ENCODE measurements around the gene LDLRAP1.

LDLRAP1 gene

GRCh38 chr1:25557543-25557942 is 14.1 kb downstream of the LDLRAP1 start:
- H3K9me3 Mint-ChIP-seq = no peaks in the 10 kb centered on the region
- no peak overlapping the region for H3K4me3 Mint-ChIP-seq
- H3K27me3 Mint-ChIP-seq = no peaks in the 10 kb centered on the region
- no peak overlapping the region for H3K27ac Mint-ChIP-seq
- H3K4me1 Mint-ChIP-seq = peaks cover 32 to 68% of the 10 kb centered on the region in 2 donors
- H3K36me3 Mint-ChIP-seq = peaks cover 10 to 14% of the 10 kb centered on the region in 2 donors
- no peak for DNase-seq
- ATAC-seq (replicated peaks) = no peak

GRCh38 chr1:25559031-25559430 is 15.6 kb downstream of the LDLRAP1 start:
- H3K9me3 Mint-ChIP-seq = no peaks in the 10 kb centered on the region
- ATAC-seq (replicated peaks) (no peak), DNase-seq (no peak)
- H3K27ac Mint-ChIP-seq = no peak overlapping the region
- peaks cover 34 to 75% of the 10 kb centered on the region in 2 donors for H3K4me1 Mint-ChIP-seq
- no peak overlapping the region for H3K4me3 Mint-ChIP-seq
- peaks cover 10 to 14% of the 10 kb centered on the region in 2 donors for H3K36me3 Mint-ChIP-seq
- H3K27me3 Mint-ChIP-seq = no peaks in the 10 kb centered on the region

- no peak for ATAC-seq (replicated peaks)
- no peak for DNase-seq
- peaks cover 34 to 74% of the 10 kb centered on the region in 2 donors for H3K4me1 Mint-ChIP-seq
- peaks cover 8 to 9% of the 10 kb centered on the region in 2 donors for H3K36me3 Mint-ChIP-seq
- H3K27me3 Mint-ChIP-seq = no peaks in the 10 kb centered on the region
- no peak overlapping the region for H3K4me3 Mint-ChIP-seq
- H3K9me3 Mint-ChIP-seq = no peaks in the 10 kb centered on the region
- H3K27ac Mint-ChIP-seq = no peak overlapping the region
These were observed 16.6 kb downstream of the LDLRAP1 start for GRCh38 chr1:25560001-25560400.

GRCh38 chr1:25560788-25561187 is 17.4 kb downstream of the LDLRAP1 start:
- DNase-seq = no peak
- H3K4me1 Mint-ChIP-seq = peaks cover 32 to 74% of the 10 kb centered on the region in 2 donors
- no peak for ATAC-seq (replicated peaks)
- peaks cover 5 to 6% of the 10 kb centered on the region in 2 donors for H3K36me3 Mint-ChIP-seq
- H3K9me3 Mint-ChIP-seq = no peaks in the 10 kb centered on the region
- no peak overlapping the region for H3K4me3 Mint-ChIP-seq
- no peak overlapping the region for H3K27ac Mint-ChIP-seq
- no peaks in the 10 kb centered on the region for H3K27me3 Mint-ChIP-seq

- peaks cover 28 to 73% of the 10 kb centered on the region in 2 donors for H3K4me1 Mint-ChIP-seq
- H3K4me3 Mint-ChIP-seq = no peak overlapping the region
- H3K9me3 Mint-ChIP-seq = no peaks in the 10 kb centered on the region
- DNase-seq (no peak), ATAC-seq (replicated peaks) (no peak)
- H3K36me3 Mint-ChIP-seq = peaks cover 3 to 6% of the 10 kb centered on the region in 2 donors
- no peaks in the 10 kb centered on the region for H3K27me3 Mint-ChIP-seq
- H3K27ac Mint-ChIP-seq = peak overlapping the region; percentile 39
These were observed 18.2 kb downstream of the LDLRAP1 start for GRCh38 chr1:25561421-25562100.

- DNase-seq = peak; percentile 45
- no peak overlapping the region for H3K4me3 Mint-ChIP-seq
- no peaks in the 10 kb centered on the region for H3K27me3 Mint-ChIP-seq
- H3K4me1 Mint-ChIP-seq = peaks cover 28 to 73% of the 10 kb centered on the region in 2 donors
- peak; percentile 92 to 96 for ATAC-seq (replicated peaks)
- H3K27ac Mint-ChIP-seq = peak overlapping the region; percentile 11
- H3K36me3 Mint-ChIP-seq = peaks cover 3 to 7% of the 10 kb centered on the region in 2 donors
- no peaks in the 10 kb centered on the region for H3K9me3 Mint-ChIP-seq
These were observed 18.9 kb downstream of the LDLRAP1 start for GRCh38 chr1:25562101-25562927.

- no peak for ATAC-seq (replicated peaks)
- Mint-ChIP-seq H3K4me1 (peaks cover 28 to 71% of the 10 kb centered on the region in 2 donors), H3K9me3 (no peaks in the 10 kb centered on the region), H3K4me3 (no peak overlapping the region), H3K27me3 (no peaks in the 10 kb centered on the region), H3K36me3 (peaks cover 3 to 10% of the 10 kb centered on the region in 2 donors), H3K27ac (no peak overlapping the region)
- DNase-seq = no peak
These were observed 19.5 kb downstream of the LDLRAP1 start for GRCh38 chr1:25562928-25563283.

GRCh38 chr1:25563330-25564215 is 20.2 kb downstream of the LDLRAP1 start:
- H3K9me3 Mint-ChIP-seq = no peaks in the 10 kb centered on the region
- peaks cover 3 to 10% of the 10 kb centered on the region in 2 donors for H3K36me3 Mint-ChIP-seq
- H3K27ac Mint-ChIP-seq = no peak overlapping the region
- H3K27me3 Mint-ChIP-seq = no peaks in the 10 kb centered on the region
- H3K4me1 Mint-ChIP-seq = peaks cover 28 to 65% of the 10 kb centered on the region in 2 donors
- no peak for ATAC-seq (replicated peaks)
- no peak overlapping the region for H3K4me3 Mint-ChIP-seq
- DNase-seq = no peak

GRCh38 chr1:25564777-25565574 is 21.6 kb downstream of the LDLRAP1 start:
- DNase-seq = no peak
- peak in 1 of 2 donors; percentile 31 for ATAC-seq (replicated peaks)
- peak overlapping the region; percentile 31 for H3K27ac Mint-ChIP-seq
- no peaks in the 10 kb centered on the region for H3K27me3 Mint-ChIP-seq
- H3K4me3 Mint-ChIP-seq = no peak overlapping the region
- H3K9me3 Mint-ChIP-seq = no peaks in the 10 kb centered on the region
- peaks cover 18 to 51% of the 10 kb centered on the region in 2 donors for H3K4me1 Mint-ChIP-seq
- peaks cover 0 to 7% of the 10 kb centered on the region in 2 donors for H3K36me3 Mint-ChIP-seq

- Mint-ChIP-seq H3K9me3 (no peaks in the 10 kb centered on the region), H3K27me3 (no peaks in the 10 kb centered on the region), H3K36me3 (peaks cover 0 to 7% of the 10 kb centered on the region in 2 donors), H3K4me3 (no peak overlapping the region), H3K27ac (no peak overlapping the region), H3K4me1 (peaks cover 16 to 44% of the 10 kb centered on the region in 2 donors)
- ATAC-seq (replicated peaks) (no peak), DNase-seq (no peak)
These were observed 22.2 kb downstream of the LDLRAP1 start for GRCh38 chr1:25565626-25566025.

- Mint-ChIP-seq H3K27ac (no peak overlapping the region), H3K27me3 (no peaks in the 10 kb centered on the region), H3K36me3 (peaks cover 0 to 7% of the 10 kb centered on the region in 2 donors), H3K4me3 (no peak overlapping the region), H3K9me3 (no peaks in the 10 kb centered on the region), H3K4me1 (peaks cover 16 to 38% of the 10 kb centered on the region in 2 donors)
- no peak for ATAC-seq (replicated peaks)
- no peak for DNase-seq
These were observed 22.8 kb downstream of the LDLRAP1 start for GRCh38 chr1:25566176-25566729.

GRCh38 chr1:25566730-25567341 is 23.4 kb downstream of the LDLRAP1 start:
- H3K27me3 Mint-ChIP-seq = peaks cover 0 to 4% of the 10 kb centered on the region in 2 donors
- ATAC-seq (replicated peaks) (no peak), DNase-seq (no peak)
- H3K4me1 Mint-ChIP-seq = peaks cover 11 to 32% of the 10 kb centered on the region in 2 donors
- no peak overlapping the region for H3K27ac Mint-ChIP-seq
- H3K4me3 Mint-ChIP-seq = no peak overlapping the region
- H3K36me3 Mint-ChIP-seq = peaks cover 0 to 7% of the 10 kb centered on the region in 2 donors
- no peaks in the 10 kb centered on the region for H3K9me3 Mint-ChIP-seq

GRCh38 chr1:25567710-25568089 is 24.3 kb downstream of the LDLRAP1 start:
- H3K36me3 Mint-ChIP-seq = peaks cover 0 to 7% of the 10 kb centered on the region in 2 donors
- no peaks in the 10 kb centered on the region for H3K9me3 Mint-ChIP-seq
- peaks cover 4 to 11% of the 10 kb centered on the region in 2 donors for H3K27me3 Mint-ChIP-seq
- H3K27ac Mint-ChIP-seq = no peak overlapping the region
- DNase-seq = no peak
- ATAC-seq (replicated peaks) = no peak
- peaks cover 5 to 23% of the 10 kb centered on the region in 2 donors for H3K4me1 Mint-ChIP-seq
- H3K4me3 Mint-ChIP-seq = no peak overlapping the region

Measured in stimulated activated naive B cell treated with anti-CD40 and anti-IgM and Interleukin-4, amounts not matched to agents 10 μg/mL and 1 μg/mL and 100 μg/mL, for 72 hours (primary cell).